Measurements from ENCODE around the gene NIPAL1. TPM values are rescaled to one million over a fixed set of nuclear protein-coding genes. Genes with fewer than 3 reads are reported as not detected.

NIPAL1 gene
- total and polyA plus RNA-seq, 4 donors = 0.53 to 4.9 (median 1.4) TPM

DNA sequence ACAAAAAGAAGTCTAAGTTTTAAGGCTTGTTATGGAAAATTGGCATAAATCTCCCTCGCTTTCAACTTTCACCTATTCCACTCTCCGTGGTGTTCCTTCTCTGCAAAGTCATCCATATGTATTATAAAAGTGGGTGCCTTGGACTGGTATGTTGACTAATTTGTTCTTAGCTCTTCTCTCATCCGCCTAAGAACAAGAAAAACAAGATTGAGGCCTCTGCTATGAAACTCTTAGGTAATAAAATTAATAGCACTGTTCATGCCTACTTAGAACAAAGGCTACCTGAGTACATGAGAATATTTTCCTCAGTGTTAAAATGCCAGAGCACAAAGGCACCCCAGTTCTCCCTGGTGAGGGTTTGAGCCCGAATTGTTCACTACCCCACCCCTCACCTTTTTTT lies 1.4 kb upstream of the NIPAL1 start:
- DNase-seq (no peak), ATAC-seq (ENCODE audit: insufficient read depth, low FRiP score) (no peak)
- H3K4me1 ChIP-seq (ENCODE audit: control insufficient read depth in 5 of 5, insufficient read depth in 5 of 5, low read length in 5 of 5) = peaks cover 0 to 9% (median 0%) of the 10 kb centered on the region in 5 donors
- no peak overlapping the region for H3K4me3 ChIP-seq
- no peak overlapping the region for H3K27ac ChIP-seq (ENCODE audit: low read depth in 1 of 2, low read length in 1 of 2)
- no peaks in the 10 kb centered on the region for H3K36me3 ChIP-seq (ENCODE audit: control insufficient read depth in 4 of 4, insufficient read depth in 4 of 4, low read length in 4 of 4)
- 91 to 94% methylated on average over 4 of the region's 4 CpGs for WGBS, 2 donors
- H3K9ac ChIP-seq (ENCODE audit: insufficient read depth in 1 of 2, low read length in 2 of 2) = no peak overlapping the region
- peaks cover 0 to 1% (median under 1%) of the 10 kb centered on the region in 4 donors for H3K9me3 ChIP-seq (ENCODE audit: control insufficient read depth in 4 of 4, insufficient read depth in 3 of 4, low read length in 3 of 4)
- peaks cover 0 to 8% (median 3%) of the 10 kb centered on the region in 3 donors for H3K27me3 ChIP-seq (ENCODE audit: control insufficient read depth in 3 of 3, insufficient read depth in 3 of 3, low read length in 2 of 3)
- TF ChIP-seq, protein P1, sequence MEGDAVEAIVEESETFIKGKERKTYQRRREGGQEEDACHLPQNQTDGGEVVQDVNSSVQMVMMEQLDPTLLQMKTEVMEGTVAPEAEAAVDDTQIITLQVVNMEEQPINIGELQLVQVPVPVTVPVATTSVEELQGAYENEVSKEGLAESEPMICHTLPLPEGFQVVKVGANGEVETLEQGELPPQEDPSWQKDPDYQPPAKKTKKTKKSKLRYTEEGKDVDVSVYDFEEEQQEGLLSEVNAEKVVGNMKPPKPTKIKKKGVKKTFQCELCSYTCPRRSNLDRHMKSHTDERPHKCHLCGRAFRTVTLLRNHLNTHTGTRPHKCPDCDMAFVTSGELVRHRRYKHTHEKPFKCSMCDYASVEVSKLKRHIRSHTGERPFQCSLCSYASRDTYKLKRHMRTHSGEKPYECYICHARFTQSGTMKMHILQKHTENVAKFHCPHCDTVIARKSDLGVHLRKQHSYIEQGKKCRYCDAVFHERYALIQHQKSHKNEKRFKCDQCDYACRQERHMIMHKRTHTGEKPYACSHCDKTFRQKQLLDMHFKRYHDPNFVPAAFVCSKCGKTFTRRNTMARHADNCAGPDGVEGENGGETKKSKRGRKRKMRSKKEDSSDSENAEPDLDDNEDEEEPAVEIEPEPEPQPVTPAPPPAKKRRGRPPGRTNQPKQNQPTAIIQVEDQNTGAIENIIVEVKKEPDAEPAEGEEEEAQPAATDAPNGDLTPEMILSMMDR (IDR thresholded peaks at IDR 0.05; ENCODE audit: control extremely low read depth, extremely low read depth) = no peak

DNA sequence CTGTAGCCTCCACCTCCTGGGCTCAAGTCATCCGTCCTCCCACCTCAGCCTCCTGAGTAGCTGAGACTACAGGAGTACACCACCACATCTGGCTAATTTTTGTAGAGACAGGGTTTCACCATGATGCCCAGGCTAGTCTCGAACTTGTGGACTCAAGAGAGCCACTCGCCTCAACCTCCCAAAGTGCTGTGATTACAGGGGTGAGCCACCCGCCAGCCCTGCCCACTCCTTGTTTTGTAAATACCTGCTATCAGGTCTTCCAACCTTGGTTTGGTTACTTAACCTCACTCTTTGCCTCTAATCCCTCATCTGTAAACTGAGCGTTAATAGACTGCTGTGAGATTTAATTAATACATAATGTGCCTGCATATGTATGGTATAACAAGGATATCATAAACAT lies 894 bp upstream of the NIPAL1 start:
- Histone ChIP-seq H3K4me1 (ENCODE audit: control insufficient read depth in 5 of 5, insufficient read depth in 5 of 5, low read length in 5 of 5) (peaks cover 0 to 9% (median 0%) of the 10 kb centered on the region in 5 donors), H3K9ac (ENCODE audit: insufficient read depth in 1 of 2, low read length in 2 of 2) (no peak overlapping the region), H3K27ac (ENCODE audit: low read depth in 1 of 2, low read length in 1 of 2) (no peak overlapping the region), H3K9me3 (ENCODE audit: control insufficient read depth in 4 of 4, insufficient read depth in 3 of 4, low read length in 3 of 4) (peaks cover 0 to 1% (median 0%) of the 10 kb centered on the region in 4 donors), H3K4me3 (no peak overlapping the region), H3K27me3 (ENCODE audit: control insufficient read depth in 3 of 3, insufficient read depth in 3 of 3, low read length in 2 of 3) (peaks cover 0 to 8% (median 3%) of the 10 kb centered on the region in 3 donors), H3K36me3 (ENCODE audit: control insufficient read depth in 4 of 4, insufficient read depth in 4 of 4, low read length in 4 of 4) (no peaks in the 10 kb centered on the region)
- DNase-seq = no peak
- no peak for ATAC-seq (ENCODE audit: insufficient read depth, low FRiP score)
- TF ChIP-seq, protein P1 (IDR thresholded peaks at IDR 0.05; ENCODE audit: control extremely low read depth, extremely low read depth) = no peak
- 92 to 93% methylated on average over 5 of the region's 5 CpGs for WGBS, 2 donors

DNA sequence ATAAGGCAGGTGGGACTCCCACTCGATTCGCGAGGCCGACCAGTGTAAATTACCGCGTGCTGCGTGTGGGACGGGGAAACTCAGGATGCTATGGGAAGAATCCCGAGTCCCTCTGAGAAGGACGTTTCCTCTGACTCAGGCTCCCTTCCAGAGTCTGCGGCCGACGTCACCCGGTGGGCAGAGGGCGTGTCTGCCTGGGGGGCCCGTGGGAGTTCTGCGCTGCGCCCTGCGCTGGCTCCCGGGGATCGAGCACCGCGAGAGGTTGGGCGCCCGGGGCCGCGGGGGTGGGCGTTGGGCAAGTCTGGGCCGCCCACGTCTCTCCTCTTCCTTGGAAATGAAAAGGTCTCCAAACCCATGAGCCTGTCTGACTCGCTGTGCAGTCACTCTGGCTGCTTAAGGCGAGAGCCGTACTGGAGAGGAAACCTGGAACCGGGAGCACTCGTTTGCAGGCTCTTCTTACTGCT lies 568 bp downstream of the NIPAL1 start:
- TF ChIP-seq, protein P1 (IDR thresholded peaks at IDR 0.05; ENCODE audit: control extremely low read depth, extremely low read depth) = no peak
- Histone ChIP-seq H3K4me3 (peak overlapping the region; percentile 42), H3K36me3 (ENCODE audit: control insufficient read depth in 4 of 4, insufficient read depth in 4 of 4, low read length in 4 of 4) (no peaks in the 10 kb centered on the region), H3K27ac (ENCODE audit: low read depth in 1 of 2, low read length in 1 of 2) (peak overlapping the region in 1 of 2 donors; percentile 68), H3K27me3 (ENCODE audit: control insufficient read depth in 3 of 3, insufficient read depth in 3 of 3, low read length in 2 of 3) (peaks cover 0 to 8% (median 3%) of the 10 kb centered on the region in 3 donors), H3K4me1 (ENCODE audit: control insufficient read depth in 5 of 5, insufficient read depth in 5 of 5, low read length in 5 of 5) (peaks cover 0 to 9% (median 0%) of the 10 kb centered on the region in 5 donors), H3K9me3 (ENCODE audit: control insufficient read depth in 4 of 4, insufficient read depth in 3 of 4, low read length in 3 of 4) (peaks cover 0 to 1% (median 0%) of the 10 kb centered on the region in 4 donors), H3K9ac (ENCODE audit: insufficient read depth in 1 of 2, low read length in 2 of 2) (peak overlapping the region; percentile 58 to 87)
- 1% methylated on average over 35 of the region's 35 CpGs for WGBS, 2 donors
- ATAC-seq (ENCODE audit: insufficient read depth, low FRiP score) = peak; percentile 72
- DNase-seq = peak; percentile 44 to 74 (median 61)

DNA sequence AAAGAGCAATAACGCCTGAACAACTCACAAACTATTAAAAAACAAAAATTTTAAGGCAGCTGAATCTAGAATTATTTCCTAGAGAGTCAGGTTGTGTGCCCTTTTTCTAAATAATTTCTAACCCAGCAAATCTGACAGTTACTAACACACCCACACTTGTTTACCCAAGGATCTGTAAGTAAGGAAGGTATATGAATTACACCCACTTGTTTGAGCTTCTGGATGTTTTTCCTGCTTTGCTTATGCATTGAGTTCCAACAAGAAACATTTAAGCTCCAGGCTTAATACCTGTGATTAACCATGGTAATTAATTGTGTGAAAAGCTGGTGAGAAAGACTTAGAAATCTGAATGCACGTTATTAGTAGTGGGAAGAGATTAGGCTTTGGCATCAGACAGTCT lies 1.5 kb downstream of the NIPAL1 start:
- no peak overlapping the region for H3K27ac ChIP-seq (ENCODE audit: low read depth in 1 of 2, low read length in 1 of 2)
- peaks cover 0 to 1% (median 0%) of the 10 kb centered on the region in 4 donors for H3K9me3 ChIP-seq (ENCODE audit: control insufficient read depth in 4 of 4, insufficient read depth in 3 of 4, low read length in 3 of 4)
- TF ChIP-seq, protein P1 (IDR thresholded peaks at IDR 0.05; ENCODE audit: control extremely low read depth, extremely low read depth) = no peak
- H3K36me3 ChIP-seq (ENCODE audit: control insufficient read depth in 4 of 4, insufficient read depth in 4 of 4, low read length in 4 of 4) = no peaks in the 10 kb centered on the region
- DNase-seq = no peak
- no peak overlapping the region for H3K4me3 ChIP-seq
- peaks cover 0 to 8% (median 3%) of the 10 kb centered on the region in 3 donors for H3K27me3 ChIP-seq (ENCODE audit: control insufficient read depth in 3 of 3, insufficient read depth in 3 of 3, low read length in 2 of 3)
- WGBS, 2 donors = 81 to 87% methylated on average over 2 of the region's 2 CpGs
- no peak overlapping the region for H3K9ac ChIP-seq (ENCODE audit: insufficient read depth in 1 of 2, low read length in 2 of 2)
- peaks cover 0 to 9% (median 0%) of the 10 kb centered on the region in 5 donors for H3K4me1 ChIP-seq (ENCODE audit: control insufficient read depth in 5 of 5, insufficient read depth in 5 of 5, low read length in 5 of 5)
- ATAC-seq (ENCODE audit: insufficient read depth, low FRiP score) = no peak

All from lung (tissue), 12 donors.